ENCODE results near the gene ZBTB18.
"Not testable (repeated sequence)": the region's sequence is repeated elsewhere in the genome, so short reads cannot be mapped to it uniquely, and the experiment has no call there.

The ZBTB18 gene

DNA sequence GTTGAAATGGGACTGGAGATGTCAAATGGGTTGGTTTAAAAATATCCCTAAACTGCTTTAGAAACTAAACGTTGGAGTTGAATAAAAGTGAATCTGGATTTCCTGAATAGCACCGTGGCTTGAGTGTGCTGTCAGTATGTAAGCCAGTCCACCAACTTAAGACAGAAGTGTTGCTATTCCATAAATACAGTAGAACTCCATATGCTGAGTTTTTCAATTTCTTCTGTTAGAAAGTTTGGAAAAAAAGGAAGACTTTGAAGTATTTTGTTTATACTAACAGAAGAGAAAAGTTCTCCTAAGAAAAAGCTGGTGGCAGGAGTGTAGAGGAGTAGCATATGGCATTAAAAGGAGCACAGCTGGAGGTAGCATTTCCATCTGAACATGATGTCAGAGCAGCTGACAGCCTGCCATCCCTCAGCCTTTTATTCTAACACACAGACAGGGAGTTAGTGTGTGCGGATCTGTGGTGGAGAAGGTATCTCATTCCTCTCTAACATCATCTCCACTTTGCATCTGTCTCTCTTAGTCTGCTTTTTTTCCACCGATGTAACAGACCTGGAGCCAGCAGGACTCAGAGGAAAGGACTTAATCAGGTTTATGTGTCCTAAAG, at the start of gene ZBTB18:
Gene ZBTB18, plus strand, starts transcription at position 449 of the 610 bp plus-strand sequence. Its CDS starts 149 bp downstream, at position 598.
- H3K36me3 ChIP-seq (ENCODE audit: control insufficient read depth, insufficient read depth, low read length, severe bottlenecking), result peaks cover 16% of the 10 kb centered on the region
- no peaks in the 10 kb centered on the region for H3K9me3 ChIP-seq (ENCODE audit: control insufficient read depth, low read length)
- peaks cover 25% of the 10 kb centered on the region for H3K4me1 ChIP-seq (ENCODE audit: control insufficient read depth, insufficient read depth, low read length)
- peak; percentile 51 for DNase-seq (ENCODE audit: low read depth)
- H3K9ac ChIP-seq (ENCODE audit: low read length), result peak within 1 kb of the TSS; percentile 82
- peak within 1 kb of the TSS; percentile 90 for H3K4me3 ChIP-seq (ENCODE audit: low read length)
- H3K27me3 ChIP-seq (replicated peaks; ENCODE audit: control insufficient read depth, insufficient read depth, low read length), result no peaks in the 10 kb centered on the region

DNA sequence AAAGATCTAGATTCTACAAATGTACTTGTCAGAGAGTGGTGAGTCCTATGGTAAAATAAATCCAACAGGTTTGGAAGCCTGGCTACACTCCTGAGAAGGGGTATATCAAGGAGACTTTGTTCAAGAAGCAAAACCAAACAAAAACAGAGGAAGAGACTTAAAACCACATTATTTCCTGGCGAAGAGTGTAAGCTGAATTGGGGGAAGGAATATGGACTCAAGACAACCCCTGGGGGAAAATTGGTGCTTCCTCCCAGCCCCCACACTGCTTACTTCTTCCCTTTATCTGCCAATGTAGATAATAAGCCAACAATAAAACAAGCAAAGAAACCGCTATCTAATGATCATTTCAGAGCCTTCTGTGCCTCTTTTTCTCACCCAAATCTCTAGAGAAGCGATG, 48.4 kb upstream of the ZBTB18 start:
- no peaks in the 10 kb centered on the region for H3K4me1 ChIP-seq (ENCODE audit: control insufficient read depth, insufficient read depth, low read length)
- DNase-seq (ENCODE audit: low read depth), result no peak
- no peak overlapping the region for H3K4me3 ChIP-seq (ENCODE audit: low read length)
- H3K27me3 ChIP-seq (replicated peaks; ENCODE audit: control insufficient read depth, insufficient read depth, low read length), result peaks cover 20% of the 10 kb centered on the region
- H3K36me3 ChIP-seq (ENCODE audit: control insufficient read depth, insufficient read depth, low read length, severe bottlenecking), result no peaks in the 10 kb centered on the region
- no peaks in the 10 kb centered on the region for H3K9me3 ChIP-seq (ENCODE audit: control insufficient read depth, low read length)
- H3K9ac ChIP-seq (ENCODE audit: low read length), result no peak overlapping the region

DNA sequence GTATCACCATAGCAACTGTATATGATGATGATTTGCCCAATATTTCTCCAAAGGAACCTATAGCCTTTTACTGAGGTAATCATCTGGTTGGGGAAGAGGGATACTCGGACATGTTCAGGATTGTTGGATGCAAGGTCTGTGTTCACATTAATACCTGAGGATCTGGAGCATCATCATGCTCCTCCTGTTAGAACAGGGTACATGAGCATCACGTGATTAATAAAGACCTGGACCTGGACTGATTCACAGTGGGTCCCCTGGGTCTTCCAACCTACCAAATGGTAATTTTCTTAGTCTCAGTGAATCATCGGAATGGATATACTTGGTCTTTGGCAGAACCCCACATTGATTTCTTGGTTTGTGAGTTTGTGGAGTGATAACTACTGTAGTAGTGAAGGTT, 45.6 kb upstream of the ZBTB18 start:
- H3K27me3 ChIP-seq (replicated peaks; ENCODE audit: control insufficient read depth, insufficient read depth, low read length), result peaks cover 20% of the 10 kb centered on the region
- no peaks in the 10 kb centered on the region for H3K36me3 ChIP-seq (ENCODE audit: control insufficient read depth, insufficient read depth, low read length, severe bottlenecking)
- H3K4me1 ChIP-seq (ENCODE audit: control insufficient read depth, insufficient read depth, low read length), result no peaks in the 10 kb centered on the region
- no peak overlapping the region for H3K9ac ChIP-seq (ENCODE audit: low read length)
- H3K9me3 ChIP-seq (ENCODE audit: control insufficient read depth, low read length), result no peaks in the 10 kb centered on the region
- no peak overlapping the region for H3K4me3 ChIP-seq (ENCODE audit: low read length)
- DNase-seq (ENCODE audit: low read depth), result no peak

DNA sequence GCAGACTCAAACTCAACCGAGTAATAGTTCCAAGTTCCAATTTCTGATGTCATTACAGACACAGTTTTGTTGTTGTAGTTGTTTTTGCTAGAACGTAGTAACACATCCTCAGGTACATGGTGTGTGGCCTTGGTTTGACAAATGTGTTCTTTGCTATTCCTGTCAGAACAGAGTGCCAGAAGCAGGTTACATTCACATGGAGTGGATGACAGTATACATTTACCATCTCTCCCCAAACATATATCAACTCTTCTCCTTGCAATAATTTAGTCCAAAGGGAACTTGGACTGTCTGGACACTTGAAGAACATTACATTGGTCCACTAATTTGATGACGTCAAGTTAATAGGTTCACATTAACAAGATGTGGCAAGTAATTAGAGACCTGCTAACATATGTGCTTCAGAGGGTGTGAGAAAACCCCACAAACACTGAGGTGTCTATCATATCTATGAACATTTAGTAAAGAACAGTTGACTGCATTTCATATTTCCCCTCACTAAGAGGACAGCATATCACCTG, 44.6 kb upstream of the ZBTB18 start:
- no peaks in the 10 kb centered on the region for H3K4me1 ChIP-seq (ENCODE audit: control insufficient read depth, insufficient read depth, low read length)
- no peak overlapping the region for H3K9ac ChIP-seq (ENCODE audit: low read length)
- peaks cover 20% of the 10 kb centered on the region for H3K27me3 ChIP-seq (replicated peaks; ENCODE audit: control insufficient read depth, insufficient read depth, low read length)
- no peak overlapping the region for H3K4me3 ChIP-seq (ENCODE audit: low read length)
- DNase-seq (ENCODE audit: low read depth), result no peak
- no peaks in the 10 kb centered on the region for H3K9me3 ChIP-seq (ENCODE audit: control insufficient read depth, low read length)
- no peaks in the 10 kb centered on the region for H3K36me3 ChIP-seq (ENCODE audit: control insufficient read depth, insufficient read depth, low read length, severe bottlenecking)

DNA sequence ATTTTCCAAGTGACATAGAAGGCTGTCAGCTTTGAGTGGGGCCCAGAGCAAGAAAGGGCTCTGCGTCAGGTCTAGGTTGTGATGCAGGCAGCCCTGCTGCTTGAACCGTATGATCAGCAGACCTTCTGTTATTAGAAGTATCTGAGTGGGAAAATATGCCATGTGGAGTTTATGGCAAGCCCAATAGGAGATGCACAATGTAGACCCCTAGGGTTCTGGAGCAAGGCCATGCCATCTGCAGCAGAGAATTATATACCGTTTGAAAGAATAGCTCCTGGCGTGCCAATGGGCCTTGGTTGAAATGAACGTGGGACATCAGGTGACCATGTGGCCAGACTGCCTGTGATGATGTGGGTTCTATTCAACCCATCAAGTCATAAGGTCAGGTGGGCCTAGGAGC, 44.1 kb upstream of the ZBTB18 start:
- no peaks in the 10 kb centered on the region for H3K36me3 ChIP-seq (ENCODE audit: control insufficient read depth, insufficient read depth, low read length, severe bottlenecking)
- H3K4me1 ChIP-seq (ENCODE audit: control insufficient read depth, insufficient read depth, low read length), result no peaks in the 10 kb centered on the region
- no peak overlapping the region for H3K9ac ChIP-seq (ENCODE audit: low read length)
- H3K4me3 ChIP-seq (ENCODE audit: low read length), result no peak overlapping the region
- H3K9me3 ChIP-seq (ENCODE audit: control insufficient read depth, low read length), result no peaks in the 10 kb centered on the region
- DNase-seq (ENCODE audit: low read depth), result no peak
- H3K27me3 ChIP-seq (replicated peaks; ENCODE audit: control insufficient read depth, insufficient read depth, low read length), result peaks cover 20% of the 10 kb centered on the region

DNA sequence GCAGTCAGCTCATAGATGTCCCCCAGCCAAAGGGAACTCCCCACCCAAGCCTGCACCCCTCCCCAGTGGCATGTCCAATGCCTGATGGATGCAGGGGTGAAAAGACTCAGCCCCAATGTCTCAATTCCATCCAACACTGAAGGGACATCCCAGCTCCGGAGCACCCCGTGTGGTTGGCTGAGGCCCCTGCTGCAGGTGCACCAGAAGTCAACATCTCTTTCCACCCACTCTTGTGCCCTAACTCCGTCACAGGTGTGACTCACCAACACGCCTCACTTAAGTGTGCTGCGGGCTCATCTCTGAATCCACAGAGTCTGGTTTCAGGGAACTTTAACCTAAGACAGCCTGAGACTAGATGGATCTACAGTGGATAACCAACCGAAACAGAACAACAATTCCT, 40.9 kb upstream of the ZBTB18 start:
- no peak overlapping the region for H3K9ac ChIP-seq (ENCODE audit: low read length)
- H3K4me1 ChIP-seq (ENCODE audit: control insufficient read depth, insufficient read depth, low read length), result no peaks in the 10 kb centered on the region
- no peaks in the 10 kb centered on the region for H3K9me3 ChIP-seq (ENCODE audit: control insufficient read depth, low read length)
- DNase-seq (ENCODE audit: low read depth), result peak; percentile 10
- no peak overlapping the region for H3K4me3 ChIP-seq (ENCODE audit: low read length)
- H3K27me3 ChIP-seq (replicated peaks; ENCODE audit: control insufficient read depth, insufficient read depth, low read length), result no peaks in the 10 kb centered on the region
- H3K36me3 ChIP-seq (ENCODE audit: control insufficient read depth, insufficient read depth, low read length, severe bottlenecking), result no peaks in the 10 kb centered on the region

DNA sequence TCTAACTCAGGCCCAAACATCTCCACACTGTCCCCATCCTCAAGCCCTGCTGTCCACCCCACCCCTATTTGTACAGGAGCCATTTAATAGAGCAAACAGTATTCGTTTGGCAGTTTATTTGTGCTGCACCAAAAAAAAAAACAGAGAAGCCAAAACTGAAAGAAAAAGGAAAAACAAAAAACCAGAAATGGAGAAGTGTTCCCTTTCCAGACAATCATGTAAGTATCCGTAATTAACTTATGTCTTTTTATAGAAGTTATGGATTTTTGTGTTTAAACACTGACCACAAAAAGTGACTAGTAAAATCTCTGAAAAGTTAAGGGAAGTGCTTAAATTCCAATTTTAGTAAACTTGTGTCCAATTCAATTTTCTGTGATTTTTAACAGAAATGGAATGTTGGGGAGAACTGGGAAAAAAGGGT, 40.4 kb upstream of the ZBTB18 start:
- Histone ChIP-seq H3K36me3 (ENCODE audit: control insufficient read depth, insufficient read depth, low read length, severe bottlenecking) (no peaks in the 10 kb centered on the region), H3K4me1 (ENCODE audit: control insufficient read depth, insufficient read depth, low read length) (no peaks in the 10 kb centered on the region), H3K4me3 (ENCODE audit: low read length) (no peak overlapping the region), H3K27me3 (replicated peaks; ENCODE audit: control insufficient read depth, insufficient read depth, low read length) (no peaks in the 10 kb centered on the region), H3K9me3 (ENCODE audit: control insufficient read depth, low read length) (no peaks in the 10 kb centered on the region), H3K9ac (ENCODE audit: low read length) (no peak overlapping the region)
- DNase-seq (ENCODE audit: low read depth), result peak; percentile 72

DNA sequence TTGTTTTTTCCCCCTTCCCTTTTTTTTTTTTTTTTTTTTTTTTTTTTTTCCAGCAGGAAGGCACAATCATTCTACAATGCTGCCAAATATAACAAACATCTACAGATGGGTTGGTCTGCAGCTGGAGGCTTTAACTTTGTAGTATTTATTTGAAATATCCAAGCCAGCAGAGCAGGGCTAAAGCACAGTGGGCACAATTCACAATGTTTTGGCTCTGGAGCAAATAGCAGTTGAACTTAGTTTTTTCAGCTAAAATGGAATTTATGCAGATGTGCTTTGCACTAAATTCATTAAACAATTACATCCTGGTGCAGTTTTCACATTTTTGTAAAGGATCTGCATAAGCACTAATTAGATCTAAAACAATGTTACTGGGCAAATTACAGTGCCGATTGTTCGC, 39.8 kb upstream of the ZBTB18 start:
- peak; percentile 84 for DNase-seq (ENCODE audit: low read depth)
- no peak overlapping the region for H3K9ac ChIP-seq (ENCODE audit: low read length)
- H3K9me3 ChIP-seq (ENCODE audit: control insufficient read depth, low read length), result no peaks in the 10 kb centered on the region
- H3K4me1 ChIP-seq (ENCODE audit: control insufficient read depth, insufficient read depth, low read length), result no peaks in the 10 kb centered on the region
- H3K27me3 ChIP-seq (replicated peaks; ENCODE audit: control insufficient read depth, insufficient read depth, low read length), result peaks cover 2% of the 10 kb centered on the region
- H3K36me3 ChIP-seq (ENCODE audit: control insufficient read depth, insufficient read depth, low read length, severe bottlenecking), result no peaks in the 10 kb centered on the region
- no peak overlapping the region for H3K4me3 ChIP-seq (ENCODE audit: low read length)

DNA sequence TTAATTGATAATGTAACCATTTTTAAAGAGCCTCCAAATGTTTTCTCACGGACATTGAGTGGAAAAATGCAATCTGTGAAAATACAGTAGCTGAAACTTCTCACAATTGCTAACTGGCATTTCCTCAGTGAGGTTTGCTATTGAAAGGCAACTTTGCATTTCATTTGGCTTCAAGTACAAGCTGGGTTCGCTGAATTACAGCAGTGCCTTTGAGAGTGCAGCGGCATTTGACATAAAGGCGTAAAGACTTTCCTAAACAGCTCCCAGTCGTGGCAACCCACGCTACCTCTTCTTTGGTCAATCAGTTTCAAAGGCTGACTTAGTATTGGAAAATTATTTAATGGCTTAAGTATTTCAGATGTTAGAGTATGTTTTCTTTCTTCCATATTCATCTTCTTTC, 39.3 kb upstream of the ZBTB18 start:
- no peaks in the 10 kb centered on the region for H3K4me1 ChIP-seq (ENCODE audit: control insufficient read depth, insufficient read depth, low read length)
- DNase-seq (ENCODE audit: low read depth), result peak; percentile 3
- H3K27me3 ChIP-seq (replicated peaks; ENCODE audit: control insufficient read depth, insufficient read depth, low read length), result peaks cover 3% of the 10 kb centered on the region
- no peak overlapping the region for H3K4me3 ChIP-seq (ENCODE audit: low read length)
- no peak overlapping the region for H3K9ac ChIP-seq (ENCODE audit: low read length)
- no peaks in the 10 kb centered on the region for H3K36me3 ChIP-seq (ENCODE audit: control insufficient read depth, insufficient read depth, low read length, severe bottlenecking)
- H3K9me3 ChIP-seq (ENCODE audit: control insufficient read depth, low read length), result no peaks in the 10 kb centered on the region

DNA sequence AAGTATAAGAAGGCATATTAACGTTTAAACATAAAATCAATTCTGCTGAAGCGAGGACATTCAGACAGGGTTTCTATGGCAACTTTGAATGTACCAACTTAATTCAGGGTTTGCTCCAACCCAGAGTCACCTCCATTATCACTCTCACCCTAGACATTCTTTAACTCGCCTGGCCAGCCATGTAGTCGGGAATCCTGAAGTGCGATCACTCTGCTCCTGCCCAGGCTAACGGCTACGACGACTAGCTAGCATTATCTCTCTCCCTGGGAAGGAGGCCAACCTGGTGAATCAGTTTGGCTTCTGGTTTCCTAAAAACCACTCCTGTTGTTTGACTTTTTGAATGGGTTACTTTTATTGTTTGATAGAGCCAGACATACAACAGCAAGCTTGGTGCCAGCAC, 38.9 kb upstream of the ZBTB18 start:
- H3K4me1 ChIP-seq (ENCODE audit: control insufficient read depth, insufficient read depth, low read length), result no peaks in the 10 kb centered on the region
- peak; percentile 37 for DNase-seq (ENCODE audit: low read depth)
- peaks cover 3% of the 10 kb centered on the region for H3K27me3 ChIP-seq (replicated peaks; ENCODE audit: control insufficient read depth, insufficient read depth, low read length)
- peak overlapping the region; percentile 13 for H3K4me3 ChIP-seq (ENCODE audit: low read length)
- no peak overlapping the region for H3K9ac ChIP-seq (ENCODE audit: low read length)
- H3K36me3 ChIP-seq (ENCODE audit: control insufficient read depth, insufficient read depth, low read length, severe bottlenecking), result no peaks in the 10 kb centered on the region
- H3K9me3 ChIP-seq (ENCODE audit: control insufficient read depth, low read length), result no peaks in the 10 kb centered on the region

DNA sequence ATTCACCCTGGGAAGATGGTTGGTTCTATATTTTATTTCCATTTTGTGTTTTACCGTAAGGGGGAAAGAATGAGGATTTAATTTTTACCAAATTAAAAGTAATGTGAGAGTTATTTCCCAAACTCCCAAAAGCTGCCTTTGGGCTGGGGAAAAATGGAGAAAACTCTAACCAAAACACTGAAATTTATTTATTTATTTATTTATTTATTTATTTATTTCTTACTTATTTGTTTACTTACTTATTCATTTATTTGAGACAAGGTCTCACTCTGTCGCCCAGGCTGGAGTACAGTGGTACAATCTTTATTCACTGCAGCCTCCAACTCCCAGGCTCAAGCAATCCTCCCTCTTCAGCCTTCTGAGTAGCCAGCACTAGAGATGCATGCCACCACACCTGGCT, 38.0 kb upstream of the ZBTB18 start:
- no peaks in the 10 kb centered on the region for H3K9me3 ChIP-seq (ENCODE audit: control insufficient read depth, low read length)
- H3K36me3 ChIP-seq (ENCODE audit: control insufficient read depth, insufficient read depth, low read length, severe bottlenecking), result no peaks in the 10 kb centered on the region
- H3K9ac ChIP-seq (ENCODE audit: low read length), result no peak overlapping the region
- no peaks in the 10 kb centered on the region for H3K4me1 ChIP-seq (ENCODE audit: control insufficient read depth, insufficient read depth, low read length)
- peaks cover 3% of the 10 kb centered on the region for H3K27me3 ChIP-seq (replicated peaks; ENCODE audit: control insufficient read depth, insufficient read depth, low read length)
- DNase-seq (ENCODE audit: low read depth), result no peak
- no peak overlapping the region for H3K4me3 ChIP-seq (ENCODE audit: low read length)

DNA sequence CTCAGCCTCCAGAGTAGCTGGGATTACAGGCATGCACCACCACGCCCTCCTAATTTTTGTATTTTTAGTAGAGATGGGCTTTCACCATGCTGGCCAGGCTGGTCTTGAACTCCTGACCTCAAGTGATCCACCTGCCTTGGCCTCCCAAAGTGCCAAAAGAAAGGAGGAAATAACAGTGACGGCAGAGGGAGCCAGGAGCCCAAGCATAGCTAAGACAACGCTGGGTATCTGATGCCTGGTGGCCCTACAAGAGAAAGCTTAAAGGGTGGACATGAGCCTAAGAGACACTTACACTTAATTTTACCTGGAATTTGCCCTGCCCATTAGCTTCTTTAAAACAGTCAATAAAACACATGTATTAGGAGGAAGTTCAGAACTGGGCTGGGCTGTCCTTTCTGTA, 36.2 kb upstream of the ZBTB18 start:
- H3K4me1 ChIP-seq (ENCODE audit: control insufficient read depth, insufficient read depth, low read length); H3K9me3 ChIP-seq (ENCODE audit: control insufficient read depth, low read length); H3K36me3 ChIP-seq (ENCODE audit: control insufficient read depth, insufficient read depth, low read length, severe bottlenecking); H3K9ac ChIP-seq (ENCODE audit: low read length); DNase-seq (ENCODE audit: low read depth); H3K4me3 ChIP-seq (ENCODE audit: low read length); H3K27me3 ChIP-seq (replicated peaks; ENCODE audit: control insufficient read depth, insufficient read depth, low read length): not testable (repeated sequence)
